Skeletal muscle tissue (tissue), 4 donors: ENCODE data around the gene FRMD4A. TPM values are rescaled to one million over a fixed set of nuclear protein-coding genes. Genes with fewer than 3 reads are reported as not detected.

Source experiments
- H3K27ac ChIP-seq: one replicate; pipeline ENCODE4 v1.7.0; 2013; ENCODE audit warnings: mild to moderate bottlenecking, low read depth, low read length, inconsistent platforms
- H3K27me3 ChIP-seq, 3 donors: one replicate each; pipeline ENCODE4 v1.7.0; 2013; ENCODE audit warnings: low read length in 3 of 3; ENCODE audit not compliant: control insufficient read depth in 3 of 3, insufficient read depth in 3 of 3
- H3K36me3 ChIP-seq, 3 donors: one replicate each; pipeline ENCODE4 v1.7.0; 2013; ENCODE audit warnings: low read length in 3 of 3; ENCODE audit not compliant: control insufficient read depth in 3 of 3, insufficient read depth in 3 of 3
- H3K4me1 ChIP-seq, 3 donors: one replicate each; pipeline ENCODE4 v1.7.0; 2013; ENCODE audit warnings: low read length in 3 of 3, mild to moderate bottlenecking in 3 of 3; ENCODE audit not compliant: control insufficient read depth in 3 of 3, insufficient read depth in 3 of 3
- H3K4me3 ChIP-seq, 3 donors: one replicate each; pipeline ENCODE4 v1.7.0; 2013; ENCODE audit warnings: low read length in 3 of 3
- H3K9ac ChIP-seq, 3 donors: one replicate each; pipeline ENCODE4 v1.7.0; 2013; ENCODE audit warnings: low read length in 3 of 3, mild to moderate bottlenecking in 3 of 3, moderate library complexity in 2 of 3, low read depth in 1 of 3
- H3K9me3 ChIP-seq, 3 donors: one replicate each; pipeline ENCODE4 v1.7.0; 2013; ENCODE audit warnings: low read length in 3 of 3; ENCODE audit not compliant: control insufficient read depth in 3 of 3
- total RNA-seq: library from RNA; depleted of rRNA; stranded (reverse); fragments of >200 nt; gene quantifications from one replicate; pipeline ENCODE4 v1.2.3, GENCODE V29; 2014
- donor health status: Osteomylitis.

The FRMD4A gene
- total RNA-seq, 1 donor from 2014 or later: 19.3 TPM

- Histone ChIP-seq H3K4me3 (no peak overlapping the region), H3K27ac (no peak overlapping the region), H3K27me3 (peaks cover 0 to 4% (median 0%) of the 10 kb centered on the region in 3 donors), H3K4me1 (peaks cover 17 to 32% (median 27%) of the 10 kb centered on the region in 3 donors), H3K9me3 (no peaks in the 10 kb centered on the region), H3K36me3 (peaks cover 0 to 3% (median 2%) of the 10 kb centered on the region in 3 donors), H3K9ac (no peak overlapping the region)
Observed at GRCh38 chr10:13704964-13705363, 625.8 kb downstream of the FRMD4A start.

- Histone ChIP-seq H3K4me1 (peaks cover 17 to 32% (median 27%) of the 10 kb centered on the region in 3 donors), H3K9me3 (no peaks in the 10 kb centered on the region), H3K27me3 (peaks cover 0 to 4% (median 0%) of the 10 kb centered on the region in 3 donors), H3K36me3 (peaks cover 0 to 3% (median 2%) of the 10 kb centered on the region in 3 donors), H3K9ac (no peak overlapping the region), H3K27ac (no peak overlapping the region), H3K4me3 (no peak overlapping the region)
Observed at GRCh38 chr10:13703997-13704536, 626.7 kb downstream of the FRMD4A start.

GRCh38 chr10:13703101-13703818 is 627.5 kb downstream of the FRMD4A start:
- Histone ChIP-seq H3K9ac (no peak overlapping the region), H3K4me3 (no peak overlapping the region), H3K4me1 (peaks cover 14 to 28% (median 27%) of the 10 kb centered on the region in 3 donors), H3K36me3 (peaks cover 0 to 3% (median 2%) of the 10 kb centered on the region in 3 donors), H3K27me3 (peaks cover 0 to 4% (median 0%) of the 10 kb centered on the region in 3 donors), H3K27ac (no peak overlapping the region), H3K9me3 (no peaks in the 10 kb centered on the region)

GRCh38 chr10:13701157-13701919 is 629.4 kb downstream of the FRMD4A start:
- peaks cover 0 to 3% (median 2%) of the 10 kb centered on the region in 3 donors for H3K36me3 ChIP-seq
- peaks cover 5 to 11% (median 11%) of the 10 kb centered on the region in 3 donors for H3K4me1 ChIP-seq
- no peak overlapping the region for H3K27ac ChIP-seq
- H3K9me3 ChIP-seq: no peaks in the 10 kb centered on the region
- peaks cover 0 to 4% (median 0%) of the 10 kb centered on the region in 3 donors for H3K27me3 ChIP-seq
- H3K9ac ChIP-seq: no peak overlapping the region
- no peak overlapping the region for H3K4me3 ChIP-seq

GRCh38 chr10:13700473-13701144 is 630.1 kb downstream of the FRMD4A start:
- Histone ChIP-seq H3K9ac (no peak overlapping the region), H3K9me3 (no peaks in the 10 kb centered on the region), H3K36me3 (peaks cover 0 to 3% (median 2%) of the 10 kb centered on the region in 3 donors), H3K4me1 (peaks cover 5 to 11% (median 5%) of the 10 kb centered on the region in 3 donors), H3K4me3 (no peak overlapping the region), H3K27me3 (peaks cover 0 to under 1% (median 0%) of the 10 kb centered on the region in 3 donors), H3K27ac (no peak overlapping the region)

GRCh38 chr10:13699216-13699615 is 631.5 kb downstream of the FRMD4A start:
- no peak overlapping the region for H3K4me3 ChIP-seq
- H3K9me3 ChIP-seq: no peaks in the 10 kb centered on the region
- no peaks in the 10 kb centered on the region for H3K27me3 ChIP-seq
- H3K9ac ChIP-seq: no peak overlapping the region
- H3K27ac ChIP-seq: no peak overlapping the region
- H3K36me3 ChIP-seq: peaks cover 0 to 4% (median 3%) of the 10 kb centered on the region in 3 donors
- peaks cover 2 to 5% (median 4%) of the 10 kb centered on the region in 3 donors for H3K4me1 ChIP-seq

- no peak overlapping the region for H3K4me3 ChIP-seq
- H3K27ac ChIP-seq: no peak overlapping the region
- H3K4me1 ChIP-seq: peaks cover 0 to 3% (median 0%) of the 10 kb centered on the region in 3 donors
- H3K36me3 ChIP-seq: peaks cover 0 to 10% (median 7%) of the 10 kb centered on the region in 3 donors
- no peaks in the 10 kb centered on the region for H3K9me3 ChIP-seq
- peak overlapping the region in 1 of 3 donors; percentile 16 for H3K9ac ChIP-seq
- H3K27me3 ChIP-seq: no peaks in the 10 kb centered on the region
Observed at GRCh38 chr10:13698217-13698616, 632.5 kb downstream of the FRMD4A start.

GRCh38 chr10:13696071-13696470 is 634.7 kb downstream of the FRMD4A start:
- Histone ChIP-seq H3K27ac (no peak overlapping the region), H3K27me3 (no peaks in the 10 kb centered on the region), H3K9ac (no peak overlapping the region), H3K9me3 (no peaks in the 10 kb centered on the region), H3K4me3 (no peak overlapping the region), H3K4me1 (peaks cover 0 to 3% (median 0%) of the 10 kb centered on the region in 3 donors), H3K36me3 (peaks cover 0 to 13% (median 6%) of the 10 kb centered on the region in 3 donors)

- no peak overlapping the region for H3K27ac ChIP-seq
- H3K36me3 ChIP-seq: peaks cover 0 to 11% (median 6%) of the 10 kb centered on the region in 3 donors
- H3K4me3 ChIP-seq: no peak overlapping the region
- no peaks in the 10 kb centered on the region for H3K27me3 ChIP-seq
- peaks cover 0 to 3% (median 0%) of the 10 kb centered on the region in 3 donors for H3K4me1 ChIP-seq
- no peaks in the 10 kb centered on the region for H3K9me3 ChIP-seq
- H3K9ac ChIP-seq: no peak overlapping the region
Observed at GRCh38 chr10:13695588-13695987, 635.1 kb downstream of the FRMD4A start.
